ENCODE results near the gene KDELR3.

Gene KDELR3

GRCh38 chr22:38503021-38503420 lies 35.1 kb downstream of the KDELR3 start:
- Mint-ChIP-seq H3K27ac (no peak overlapping the region), H3K27me3 (ENCODE audit: low read depth, poor library complexity) (peaks cover 2% of the 10 kb centered on the region), H3K4me3 (peak overlapping the region; percentile 97), H3K36me3 (ENCODE audit: low read depth) (peaks cover 74% of the 10 kb centered on the region), H3K9me3 (no peaks in the 10 kb centered on the region), H3K4me1 (peaks cover 52% of the 10 kb centered on the region)
- no peak for DNase-seq
- TF ChIP-seq CTCF (IDR thresholded peaks at IDR 0.05), result no peak

- Mint-ChIP-seq H3K36me3 (ENCODE audit: low read depth) (peaks cover 55% of the 10 kb centered on the region), H3K27me3 (ENCODE audit: low read depth, poor library complexity) (peaks cover 2% of the 10 kb centered on the region), H3K27ac (peak overlapping the region; percentile 99), H3K4me1 (peaks cover 66% of the 10 kb centered on the region), H3K4me3 (peak overlapping the region; percentile 97), H3K9me3 (no peaks in the 10 kb centered on the region)
- no peak for TF ChIP-seq CTCF (IDR thresholded peaks at IDR 0.05)
- DNase-seq, result peak; percentile 49
Measured at GRCh38 chr22:38504731-38505540, 37.0 kb downstream of the KDELR3 start.

GRCh38 chr22:38505541-38506117 lies 37.7 kb downstream of the KDELR3 start:
- Mint-ChIP-seq H3K27me3 (ENCODE audit: low read depth, poor library complexity) (peaks cover 2% of the 10 kb centered on the region), H3K27ac (peak overlapping the region; percentile 100), H3K4me3 (peak overlapping the region; percentile 99), H3K4me1 (peaks cover 66% of the 10 kb centered on the region), H3K36me3 (ENCODE audit: low read depth) (peaks cover 48% of the 10 kb centered on the region), H3K9me3 (no peaks in the 10 kb centered on the region)
- TF ChIP-seq CTCF (IDR thresholded peaks at IDR 0.05), result no peak
- DNase-seq, result peak; percentile 67

GRCh38 chr22:38506118-38506962 lies 38.4 kb downstream of the KDELR3 start, which contains the start of gene DDX17:
TSS of gene DDX17 (minus strand) at chr22:38506311.
- peaks cover 2% of the 10 kb centered on the region for H3K27me3 Mint-ChIP-seq (ENCODE audit: low read depth, poor library complexity)
- peaks cover 41% of the 10 kb centered on the region for H3K36me3 Mint-ChIP-seq (ENCODE audit: low read depth)
- TF ChIP-seq CTCF (IDR thresholded peaks at IDR 0.05), result no peak
- peak within 1 kb of the TSS; percentile 100 for H3K27ac Mint-ChIP-seq
- H3K9me3 Mint-ChIP-seq, result no peaks in the 10 kb centered on the region
- peaks cover 61% of the 10 kb centered on the region for H3K4me1 Mint-ChIP-seq
- peak; percentile 94 for DNase-seq
- H3K4me3 Mint-ChIP-seq, result peak within 1 kb of the TSS; percentile 99

GRCh38 chr22:38510416-38510970 lies 42.6 kb downstream of the KDELR3 start:
- H3K4me1 Mint-ChIP-seq, result peaks cover 26% of the 10 kb centered on the region
- TF ChIP-seq CTCF (IDR thresholded peaks at IDR 0.05), result no peak
- peaks cover 5% of the 10 kb centered on the region for H3K27me3 Mint-ChIP-seq (ENCODE audit: low read depth, poor library complexity)
- no peak for DNase-seq
- H3K27ac Mint-ChIP-seq, result no peak overlapping the region
- no peaks in the 10 kb centered on the region for H3K9me3 Mint-ChIP-seq
- no peak overlapping the region for H3K4me3 Mint-ChIP-seq
- no peaks in the 10 kb centered on the region for H3K36me3 Mint-ChIP-seq (ENCODE audit: low read depth)

Measured in nephron progenitor cell (in vitro differentiated cells).